Adrenal gland (tissue), 5 donors: Measurements from ENCODE around the gene KDM1B.

ENCODE experiments used
- CTCF ChIP-seq, 6 experiments: fragments of 450-650 bp in 4 of 6; fragments of 200-600 bp in 2 of 6; sonication (generic) in 1 of 6; IDR thresholded peaks; 1 replicate in 5 of 6; 2 replicates in 1 of 6; pipeline versions ENCODE4 v1.5.1 to v1.8.0; 2016 to 2021; ENCODE audit warnings: antibody characterized with exemption in 6 of 6, mild to moderate bottlenecking in 2 of 6, moderate library complexity in 1 of 6
- POLR2A ChIP-seq, 2 donors: fragments of 450-650 bp; IDR thresholded peaks; one replicate each; pipeline ENCODE4 v1.6.1; 2017; ENCODE audit warnings: antibody characterized with exemption in 2 of 2, mild to moderate bottlenecking in 2 of 2, moderate library complexity in 1 of 2
- donor health status: DM: no; HTN: no; CAD: no.

- TF ChIP-seq CTCF (IDR thresholded peaks at IDR 0.05): no peak
- no peak for TF ChIP-seq POLR2A (IDR thresholded peaks at IDR 0.05)
These were observed 99.6 kb downstream of the KDM1B start for GRCh38 chr6:18254793-18255192.
